Measurements from ENCODE around the gene PEF1. TPM values are rescaled to one million over a fixed set of nuclear protein-coding genes. Genes with fewer than 3 reads are reported as not detected.

Gene PEF1
- total RNA-seq, 1 experiment from 2014 or later = 56.3 TPM

DNA sequence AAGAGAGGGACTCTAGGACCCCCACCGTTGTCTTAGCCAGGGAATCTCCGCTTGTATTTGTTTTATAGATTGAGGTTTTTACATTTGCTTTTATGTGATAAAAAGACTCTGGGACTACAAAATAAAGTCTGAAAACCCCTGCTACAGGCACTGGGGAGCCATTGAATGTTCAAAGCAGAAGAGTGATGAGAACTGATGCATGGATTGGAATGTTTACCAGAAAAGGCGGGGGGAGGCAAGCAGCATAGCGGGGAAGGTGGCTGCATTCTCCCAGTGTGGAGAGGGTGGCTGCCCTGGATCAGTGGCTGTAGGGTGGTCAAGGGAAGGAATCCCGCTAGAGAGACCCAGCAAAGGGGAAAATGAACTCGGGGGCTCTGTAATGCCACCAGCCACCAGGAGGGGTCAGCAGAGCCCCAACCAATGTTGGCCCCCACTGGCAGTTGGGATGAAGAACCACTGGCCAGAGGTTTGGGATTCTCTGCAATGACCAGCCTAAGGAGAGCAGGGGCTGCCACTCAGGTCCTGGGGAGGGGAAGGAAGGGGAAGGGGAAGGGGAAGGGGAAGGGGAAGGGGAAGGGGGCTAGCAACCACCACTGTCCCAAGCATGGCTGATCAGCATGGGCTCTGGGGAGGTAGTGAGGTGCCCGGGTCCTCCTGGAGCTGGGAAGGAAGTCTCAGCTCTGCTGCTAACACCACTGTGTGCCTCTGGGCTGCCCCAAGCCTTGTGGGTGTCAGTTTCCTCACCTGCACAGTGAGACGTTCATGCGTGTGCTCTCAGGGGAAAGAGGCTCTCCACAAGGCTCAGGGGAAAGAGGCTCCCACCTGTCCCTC, 19.2 kb upstream of the PEF1 start:
- no TSS peak for BruUV-seq (replicated peaks)
- intact Hi-C loops (cut with micrococcal nuclease; ENCODE audit: unreplicated experiment) = loop anchor here (1.0 to 5.0 kb wide), 3 partner anchors 81 to 298 kb away; no protein-coding TSS in a partner anchor
- H3K4me3 ChIP-seq (ENCODE audit: low read depth, low read length, poor library complexity, severe bottlenecking) = no peak overlapping the region
- ChIA-PET POLR2A (ENCODE audit: low non-redundant PET) (no interaction called here), CTCF (interaction anchor here (0.5 to 2.4 kb wide), 5 partner anchors 82 to 738 kb away, joined by 5 to 23 read pairs (median 7); no protein-coding TSS in a partner anchor)
- no peaks in the 10 kb centered on the region for H3K36me3 ChIP-seq (ENCODE audit: insufficient read depth, low read length, poor library complexity, severe bottlenecking)
- DNase-seq (ENCODE audit: low spot score) = peak; percentile 54
- H3K27ac ChIP-seq (ENCODE audit: low read depth, low read length, poor library complexity, severe bottlenecking) = no peak overlapping the region
- H3K9me3 ChIP-seq (ENCODE audit: low read depth, low read length, poor library complexity, severe bottlenecking) = no peaks in the 10 kb centered on the region
- peaks cover 7% of the 10 kb centered on the region for H3K4me1 ChIP-seq (ENCODE audit: insufficient read depth, low read length, poor library complexity, severe bottlenecking)
- no peak for TF ChIP-seq EZH2 (IDR thresholded peaks at IDR 0.05; ENCODE audit: borderline replicate concordance, low read depth, low read length, poor library complexity, severe bottlenecking)
- TF ChIP-seq, protein P1, sequence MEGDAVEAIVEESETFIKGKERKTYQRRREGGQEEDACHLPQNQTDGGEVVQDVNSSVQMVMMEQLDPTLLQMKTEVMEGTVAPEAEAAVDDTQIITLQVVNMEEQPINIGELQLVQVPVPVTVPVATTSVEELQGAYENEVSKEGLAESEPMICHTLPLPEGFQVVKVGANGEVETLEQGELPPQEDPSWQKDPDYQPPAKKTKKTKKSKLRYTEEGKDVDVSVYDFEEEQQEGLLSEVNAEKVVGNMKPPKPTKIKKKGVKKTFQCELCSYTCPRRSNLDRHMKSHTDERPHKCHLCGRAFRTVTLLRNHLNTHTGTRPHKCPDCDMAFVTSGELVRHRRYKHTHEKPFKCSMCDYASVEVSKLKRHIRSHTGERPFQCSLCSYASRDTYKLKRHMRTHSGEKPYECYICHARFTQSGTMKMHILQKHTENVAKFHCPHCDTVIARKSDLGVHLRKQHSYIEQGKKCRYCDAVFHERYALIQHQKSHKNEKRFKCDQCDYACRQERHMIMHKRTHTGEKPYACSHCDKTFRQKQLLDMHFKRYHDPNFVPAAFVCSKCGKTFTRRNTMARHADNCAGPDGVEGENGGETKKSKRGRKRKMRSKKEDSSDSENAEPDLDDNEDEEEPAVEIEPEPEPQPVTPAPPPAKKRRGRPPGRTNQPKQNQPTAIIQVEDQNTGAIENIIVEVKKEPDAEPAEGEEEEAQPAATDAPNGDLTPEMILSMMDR (conservative IDR thresholded peaks at IDR 0.05; ENCODE audit: low read depth, low read length) = peak; percentile 87
- no peaks in the 10 kb centered on the region for H3K27me3 ChIP-seq (replicated peaks; ENCODE audit: insufficient read depth, low read depth, low read length, poor library complexity)

DNA sequence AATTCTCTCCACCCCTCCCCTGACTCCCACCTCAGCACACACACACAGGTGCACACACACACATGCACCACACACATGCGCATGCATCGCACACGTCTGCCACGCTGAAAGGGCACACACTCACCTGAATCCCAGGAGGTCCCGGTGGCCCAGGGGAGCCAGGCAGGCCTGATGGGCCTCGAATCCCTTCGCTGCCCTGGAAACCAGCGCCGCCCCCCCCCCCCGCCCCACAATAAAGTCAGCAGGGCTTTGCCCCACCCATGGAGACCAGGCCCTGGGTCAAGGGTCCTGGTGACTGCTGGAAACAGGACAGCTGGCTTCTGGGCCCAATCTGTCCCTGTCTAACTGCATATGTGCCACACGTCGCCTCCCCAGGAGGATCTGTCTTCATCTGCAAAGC, 17.8 kb upstream of the PEF1 start:
- POLR2A ChIA-PET (ENCODE audit: low non-redundant PET) = no interaction called here
- TF ChIP-seq, protein P1 (conservative IDR thresholded peaks at IDR 0.05; ENCODE audit: low read depth, low read length) = no peak
- no peak for TF ChIP-seq EZH2 (IDR thresholded peaks at IDR 0.05; ENCODE audit: borderline replicate concordance, low read depth, low read length, poor library complexity, severe bottlenecking)
- no peak overlapping the region for H3K4me3 ChIP-seq (ENCODE audit: low read depth, low read length, poor library complexity, severe bottlenecking)
- H3K27me3 ChIP-seq (replicated peaks; ENCODE audit: insufficient read depth, low read depth, low read length, poor library complexity) = no peaks in the 10 kb centered on the region
- no peaks in the 10 kb centered on the region for H3K9me3 ChIP-seq (ENCODE audit: low read depth, low read length, poor library complexity, severe bottlenecking)
- H3K27ac ChIP-seq (ENCODE audit: low read depth, low read length, poor library complexity, severe bottlenecking) = no peak overlapping the region
- no TSS peak for BruUV-seq (replicated peaks)
- H3K4me1 ChIP-seq (ENCODE audit: insufficient read depth, low read length, poor library complexity, severe bottlenecking) = peaks cover 7% of the 10 kb centered on the region
- no peaks in the 10 kb centered on the region for H3K36me3 ChIP-seq (ENCODE audit: insufficient read depth, low read length, poor library complexity, severe bottlenecking)
- CTCF ChIA-PET = interaction anchor here (0.5 to 1.4 kb wide), 2 partner anchors 53 to 307 kb away, joined by 4 to 7 read pairs; no protein-coding TSS in a partner anchor
- intact Hi-C loops (cut with micrococcal nuclease; ENCODE audit: unreplicated experiment) = loop anchor here (5.0 kb wide), 2 partner anchors 125 to 300 kb away; no protein-coding TSS in a partner anchor
- DNase-seq (ENCODE audit: low spot score) = no peak

DNA sequence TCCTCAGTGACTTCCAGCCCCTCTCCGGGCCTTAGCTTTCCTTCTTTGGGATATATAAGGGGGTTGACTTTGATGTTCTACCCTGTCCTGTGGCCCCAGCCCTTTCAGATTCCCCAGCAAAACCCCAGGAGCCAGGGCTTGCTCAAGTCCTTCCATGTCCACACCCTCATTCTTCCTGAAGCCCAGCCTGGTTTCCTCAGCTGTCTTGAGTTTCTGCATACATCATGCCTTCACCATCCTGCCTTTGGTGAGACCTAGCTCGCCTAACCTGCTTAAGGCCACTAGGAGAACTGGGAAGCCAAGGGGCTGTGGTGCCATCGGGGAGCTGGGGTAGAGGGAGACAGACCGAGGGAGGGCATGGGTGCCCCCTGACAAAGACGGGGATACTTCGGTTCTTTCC, 17.2 kb upstream of the PEF1 start:
- intact Hi-C loops (cut with micrococcal nuclease; ENCODE audit: unreplicated experiment) = loop anchor here (5.0 kb wide), 2 partner anchors 125 to 300 kb away; no protein-coding TSS in a partner anchor
- Histone ChIP-seq H3K4me1 (ENCODE audit: insufficient read depth, low read length, poor library complexity, severe bottlenecking) (peaks cover 2% of the 10 kb centered on the region), H3K27me3 (replicated peaks; ENCODE audit: insufficient read depth, low read depth, low read length, poor library complexity) (no peaks in the 10 kb centered on the region), H3K9me3 (ENCODE audit: low read depth, low read length, poor library complexity, severe bottlenecking) (no peaks in the 10 kb centered on the region), H3K27ac (ENCODE audit: low read depth, low read length, poor library complexity, severe bottlenecking) (no peak overlapping the region), H3K4me3 (ENCODE audit: low read depth, low read length, poor library complexity, severe bottlenecking) (no peak overlapping the region), H3K36me3 (ENCODE audit: insufficient read depth, low read length, poor library complexity, severe bottlenecking) (no peaks in the 10 kb centered on the region)
- TF ChIP-seq, protein P1 (conservative IDR thresholded peaks at IDR 0.05; ENCODE audit: low read depth, low read length) = no peak
- no peak for TF ChIP-seq EZH2 (IDR thresholded peaks at IDR 0.05; ENCODE audit: borderline replicate concordance, low read depth, low read length, poor library complexity, severe bottlenecking)
- ChIA-PET CTCF (interaction anchor here (1.1 to 1.4 kb wide), 2 partner anchors 54 to 127 kb away, joined by 3 to 4 read pairs; no protein-coding TSS in a partner anchor), POLR2A (ENCODE audit: low non-redundant PET) (no interaction called here)
- no peak for DNase-seq (ENCODE audit: low spot score)
- no TSS peak for BruUV-seq (replicated peaks)

Data from A673 (cell line).